ENCODE results near the gene ZNF488.
"Not testable (repeated sequence)": the region's sequence is repeated elsewhere in the genome, so short reads cannot be mapped to it uniquely, and the experiment has no call there.

The ZNF488 gene

GRCh38 chr10:47409866-47410256, 25.8 kb upstream of the ZNF488 start:
- no peak for DNase-seq

GRCh38 chr10:47409171-47409865, 25.2 kb upstream of the ZNF488 start:
- DNase-seq: no peak

GRCh38 chr10:47408606-47409005, 24.5 kb upstream of the ZNF488 start:
- no peak for DNase-seq

- DNase-seq: peak; percentile 67
These were observed 23.0 kb upstream of the ZNF488 start for GRCh38 chr10:47406870-47407691.

- DNase-seq: no peak
These were observed 22.4 kb upstream of the ZNF488 start for GRCh38 chr10:47406548-47406869.

GRCh38 chr10:47405857-47406547, 21.9 kb upstream of the ZNF488 start:
- DNase-seq: no peak

GRCh38 chr10:47404937-47405336, 20.8 kb upstream of the ZNF488 start:
- no peak for DNase-seq

- DNase-seq: no peak
These were observed 20.4 kb upstream of the ZNF488 start for GRCh38 chr10:47404446-47404845.

GRCh38 chr10:47403446-47404318, 19.6 kb upstream of the ZNF488 start:
- DNase-seq: peak; percentile 42

GRCh38 chr10:47402641-47403301, 18.7 kb upstream of the ZNF488 start:
- peak; percentile 96 for DNase-seq

- no peak for DNase-seq
These were observed 18.0 kb upstream of the ZNF488 start for GRCh38 chr10:47401874-47402640.

GRCh38 chr10:47401210-47401609, 17.1 kb upstream of the ZNF488 start:
- no peak for DNase-seq

- no peak for DNase-seq
These were observed 16.7 kb upstream of the ZNF488 start for GRCh38 chr10:47400786-47401185.

GRCh38 chr10:47400251-47400650, 16.2 kb upstream of the ZNF488 start:
- no peak for DNase-seq

- DNase-seq: no peak
These were observed 13.2 kb upstream of the ZNF488 start for GRCh38 chr10:47397256-47397655.

GRCh38 chr10:47396311-47396717, 12.2 kb upstream of the ZNF488 start:
- no peak for DNase-seq

- no peak for DNase-seq
These were observed 5.5 kb upstream of the ZNF488 start for GRCh38 chr10:47389619-47390018.

- DNase-seq: no peak
These were observed 4.8 kb upstream of the ZNF488 start for GRCh38 chr10:47388879-47389278.

GRCh38 chr10:47386104-47386503, 2.0 kb upstream of the ZNF488 start:
- not testable (repeated sequence) for DNase-seq

GRCh38 chr10:47383261-47384147, 589 bp downstream of the ZNF488 start:
- DNase-seq: no peak

All from fibroblast of skin of scalp (primary cell).